HCT116 (cell line): Measurements from ENCODE around the gene CTSW. TPM values are rescaled to one million over a fixed set of nuclear protein-coding genes. Genes with fewer than 3 reads are reported as not detected.

Experiments used
- ATAC-seq: fragments of 200-7000 bp; cut with Tn5 transposase; 2 replicates; pipeline ENCODE4 v1.9.1; 2020; ENCODE audit warnings: mild to moderate bottlenecking, moderate library complexity
- BruUV-seq: library from RNA; stranded (reverse); fragments of 400-500 nt; replicated peaks from 2 replicates; lab custom pipeline; 2021; lab: Mats Ljungman, UMichigan
- CTCF ChIA-PET: fragments of 300-600 bp; sonication (Branson Sonifier 250); formaldehyde crosslinking; loops from one replicate; lab custom pipeline; 2021; ENCODE audit warnings: antibody characterized with exemption; lab: Charles Lee
- POLR2A ChIA-PET: fragments of 300-600, 350-600 bp; sonication (Branson Sonifier 250); formaldehyde crosslinking; loops from one replicate; lab custom pipeline; 2021; ENCODE audit warnings: antibody characterized with exemption; lab: Charles Lee
- RAD21 ChIA-PET, 2 experiments: fragments of 300-600 bp; sonication (Branson Sonifier 250); formaldehyde crosslinking; loops; one replicate each; lab custom pipeline; 2023; ENCODE audit warnings: low total read pairs in 2 of 2; ENCODE audit not compliant: uncharacterized antibody in 2 of 2, unreplicated experiment in 2 of 2, low non-redundant PET in 1 of 2; lab: Charles Lee
- DNase-seq: peaks from one replicate; pipeline ENCODE4 v3.0.0-alpha.2; 2010; ENCODE audit warnings: low read depth, low spot score
- H2AFZ ChIP-seq: fragments of 200-600 bp; shearing (Covaris generic), sonication (generic); 2 replicates; pipeline ENCODE4 v1.6.1; 2017; ENCODE audit warnings: low read depth, mixed run types, mixed read lengths, antibody characterized with exemption, low read length; ENCODE audit not compliant: poor library complexity, severe bottlenecking
- H3K27ac ChIP-seq: 2 replicates; pipeline ENCODE4 v1.5.1; 2012; ENCODE audit warnings: low read depth, low read length
- H3K27me3 ChIP-seq: fragments of 200-600 bp; sonication (generic); 2 replicates; pipeline ENCODE4 v1.6.1; 2016; ENCODE audit warnings: mixed run types, low read length, mixed read lengths; ENCODE audit not compliant: insufficient read depth
- H3K36me3 ChIP-seq, 2 experiments: fragments of 200-500 bp in 1 of 2; fragments of 200-600 bp in 1 of 2; sonication (Bioruptor generic) in 1 of 2; sonication (generic) in 1 of 2; 2 replicates each; pipeline versions ENCODE4 v1.5.1 to v1.6.1; 2014 to 2016; ENCODE audit warnings: low read length in 2 of 2, inconsistent platforms in 1 of 2, mixed read lengths in 1 of 2, mixed run types in 1 of 2; ENCODE audit not compliant: insufficient read depth in 2 of 2, control insufficient read depth in 1 of 2
- H3K4me1 ChIP-seq, 2 experiments: fragments of 200-600 bp in 1 of 2; sonication (generic) in 1 of 2; 2 replicates each; pipeline versions ENCODE4 v1.5.1 to v1.6.1; 2012 to 2017; ENCODE audit warnings: low read length in 2 of 2, inconsistent platforms in 1 of 2, mild to moderate bottlenecking in 1 of 2, mixed read lengths in 1 of 2, mixed run types in 1 of 2, moderate library complexity in 1 of 2; ENCODE audit not compliant: insufficient read depth in 2 of 2, control insufficient read depth in 1 of 2
- H3K4me2 ChIP-seq: fragments of 200-600 bp; sonication (generic); 2 replicates; pipeline ENCODE4 v1.6.1; 2017; ENCODE audit warnings: mixed run types, low read length, mixed read lengths
- H3K4me3 ChIP-seq, 2 experiments: fragments of 200-600 bp in 1 of 2; sonication (generic) in 1 of 2; replicated peaks in 1 of 2; 2 replicates each; pipeline ENCODE4 v1.5.1; 2011 to 2016; ENCODE audit warnings: low read length in 2 of 2, control low read depth in 1 of 2, low read depth in 1 of 2, mild to moderate bottlenecking in 1 of 2, mixed read lengths in 1 of 2, mixed run types in 1 of 2
- H3K79me2 ChIP-seq: fragments of 200-600 bp; sonication (generic); 2 replicates; pipeline ENCODE4 v1.6.1; 2017; ENCODE audit warnings: mild to moderate bottlenecking, mixed run types, low read length, moderate library complexity, mixed read lengths; ENCODE audit not compliant: insufficient read depth
- H3K9ac ChIP-seq: fragments of 200-600 bp; sonication (generic); 2 replicates; pipeline ENCODE4 v1.6.1; 2016; ENCODE audit warnings: low read length, mixed read lengths
- H3K9me2 ChIP-seq: fragments of 200-600 bp; sonication (generic), shearing (Covaris generic); 2 replicates; pipeline ENCODE4 v1.6.1; 2017; ENCODE audit warnings: mixed run types, mild to moderate bottlenecking, moderate library complexity; ENCODE audit not compliant: insufficient read depth
- H3K9me3 ChIP-seq, 2 experiments: fragments of 200-500 bp in 1 of 2; fragments of 200-600 bp in 1 of 2; sonication (Bioruptor generic) in 1 of 2; sonication (generic) in 1 of 2; 2 replicates each; pipeline ENCODE4 v1.6.1; 2014 to 2017; ENCODE audit warnings: low read length in 2 of 2, mixed read lengths in 2 of 2, inconsistent platforms in 1 of 2, low read depth in 1 of 2, mild to moderate bottlenecking in 1 of 2, mixed run types in 1 of 2, moderate library complexity in 1 of 2; ENCODE audit not compliant: control insufficient read depth in 1 of 2, insufficient read depth in 1 of 2
- H4K20me1 ChIP-seq: fragments of 200-600 bp; sonication (generic), shearing (Covaris generic); 2 replicates; pipeline ENCODE4 v1.6.1; 2017; ENCODE audit warnings: mixed run types, mild to moderate bottlenecking, moderate library complexity; ENCODE audit not compliant: insufficient read depth
- ATF3 ChIP-seq: IDR thresholded peaks from 2 replicates; pipeline ENCODE4 v1.6.1; 2012
- CBX3 ChIP-seq: IDR thresholded peaks from 2 replicates; pipeline ENCODE4 v1.6.1; 2012; ENCODE audit warnings: low read depth
- CTCF ChIP-seq, 3 experiments: fragments of 200-600 bp in 1 of 3; sonication (generic) in 1 of 3; IDR thresholded peaks in 2 of 3; conservative IDR thresholded peaks in 1 of 3; 2 replicates each; pipeline ENCODE4 v1.5.1; 2012 to 2017; ENCODE audit warnings: low read depth in 2 of 3, low read length in 2 of 3, antibody characterized with exemption in 1 of 3, borderline replicate concordance in 1 of 3, control low read depth in 1 of 3, mild to moderate bottlenecking in 1 of 3, mixed read lengths in 1 of 3, mixed run types in 1 of 3, moderate library complexity in 1 of 3; ENCODE audit not compliant: insufficient read depth in 1 of 3
- EGR1 ChIP-seq: IDR thresholded peaks from 2 replicates; pipeline ENCODE4 v1.6.1; 2012; ENCODE audit warnings: low read depth
- ELF1 ChIP-seq: IDR thresholded peaks from 2 replicates; pipeline ENCODE4 v1.6.1; 2012; ENCODE audit warnings: low read depth, borderline replicate concordance
- EZH2 ChIP-seq: fragments of 200-600 bp; sonication (generic); IDR thresholded peaks from 2 replicates; pipeline ENCODE4 v1.6.1; 2017; ENCODE audit warnings: antibody characterized with exemption, mixed run types
- EZH2phosphoT487 ChIP-seq: fragments of 200-600 bp; IDR thresholded peaks from 2 replicates; pipeline ENCODE4 v1.6.1; 2018; ENCODE audit warnings: antibody characterized with exemption, borderline replicate concordance
- FOSL1 ChIP-seq: IDR thresholded peaks from 2 replicates; pipeline ENCODE4 v1.6.1; 2012; ENCODE audit warnings: low read depth
- JUND ChIP-seq: IDR thresholded peaks from 2 replicates; pipeline ENCODE4 v1.6.1; 2012
- MAX ChIP-seq: IDR thresholded peaks from 2 replicates; pipeline ENCODE4 v1.6.1; 2012
- POLR2A ChIP-seq: IDR thresholded peaks from 2 replicates; pipeline ENCODE4 v1.7.0; 2011; ENCODE audit warnings: borderline replicate concordance; ENCODE audit not compliant: insufficient read depth, insufficient read length; ENCODE audit errors: extremely low read depth
- POLR2AphosphoS5 ChIP-seq: IDR thresholded peaks from 2 replicates; pipeline ENCODE4 v1.6.1; 2011; ENCODE audit warnings: mild to moderate bottlenecking, low read depth, low read length, moderate library complexity
- REST ChIP-seq: IDR thresholded peaks from 2 replicates; pipeline ENCODE4 v1.6.1; 2012; ENCODE audit warnings: low read depth
- TCF7L2 ChIP-seq: IDR thresholded peaks from 2 replicates; pipeline ENCODE4 v1.7.0; 2011; ENCODE audit warnings: borderline replicate concordance, inconsistent platforms; ENCODE audit not compliant: insufficient read depth, insufficient read length; ENCODE audit errors: extremely low read depth
- YY1 ChIP-seq: IDR thresholded peaks from 2 replicates; pipeline ENCODE4 v1.6.1; 2011; ENCODE audit warnings: low read length, low read depth, moderate library complexity, mild to moderate bottlenecking; ENCODE audit not compliant: insufficient replicate concordance; ENCODE audit errors: extremely low read depth
- ZFX ChIP-seq: fragments of 450-650 bp; IDR thresholded peaks from 2 replicates; pipeline ENCODE4 v1.6.1; 2017
- ZNF274 ChIP-seq: fragments of 200-500 bp; sonication (Bioruptor generic); IDR thresholded peaks from 2 replicates; pipeline ENCODE4 v1.6.1; 2014; ENCODE audit warnings: mild to moderate bottlenecking, low read depth, low read length, inconsistent platforms
- intact Hi-C: fragments of 100-400 bp; cut with micrococcal nuclease; formaldehyde crosslinking; loops from 2 replicates; pipeline ENCODE4 v1.10.0; 2022
- total RNA-seq: library from RNA; stranded (reverse); gene quantifications from one replicate; pipeline ENCODE4 v1.2.1, GENCODE V29; 2021; ENCODE audit not compliant: unreplicated experiment

CTSW gene
- total RNA-seq, 1 experiment from 2014 or later, result not detected

GRCh38 chr11:65921033-65921555 lies 41.5 kb downstream of the CTSW start:
- no TSS peak for BruUV-seq
- H3K4me2 ChIP-seq, result peak overlapping the region; percentile 96

More at GRCh38 chr11:65921033-65921555, 41.5 kb downstream of the CTSW start:
- Histone ChIP-seq H3K9me2 (no peaks in the 10 kb centered on the region), H2AFZ (no peak overlapping the region), H3K36me3 (peaks cover 5 to 27% of the 10 kb centered on the region in 2 experiments; a peak in 3 of 4 replicates), H3K9ac (peak overlapping the region; percentile 80), H3K4me3 (peak overlapping the region in 1 of 2 experiments; percentile 94; a peak in 1 of 4 replicates), H3K27me3 (no peaks in the 10 kb centered on the region)
- CTCF ChIA-PET, result interaction anchor here (1.2 kb wide), 1 partner anchor 32 kb away, joined by 4 read pairs; the partner anchor contains the start of gene FIBP
- no peak for DNase-seq
- RAD21 ChIA-PET, result no interaction called here
- intact Hi-C loops, result no loop called here
- TF ChIP-seq ATF3 (no peak), YY1 (no peak), ZFX (no peak), EGR1 (no peak), MAX (no peak), POLR2A (no peak), REST (no peak), ZNF274 (no peak), POLR2AphosphoS5 (no peak), ELF1 (no peak), TCF7L2 (no peak), FOSL1 (no peak), JUND (no peak), EZH2phosphoT487 (no peak), CTCF (IDR thresholded peaks at IDR 0.05 in 2 of 3, conservative IDR thresholded peaks at IDR 0.05 in 1 of 3; ENCODE audit: borderline replicate concordance in 1 of 3, insufficient read depth in 1 of 3, low read depth in 2 of 3, low read length in 2 of 3) (no peak), CBX3 (no peak), EZH2 (no peak)
- TF ChIP-seq, all 23 proteins: peak for 0
- Histone ChIP-seq H3K27ac (no peak overlapping the region; the same call in 1 of the 2 replicates), H3K4me1 (peaks cover 24 to 34% of the 10 kb centered on the region in 2 experiments), H4K20me1 (no peaks in the 10 kb centered on the region), H3K79me2 (peaks cover 44% of the 10 kb centered on the region), H3K9me3 (no peaks in the 10 kb centered on the region)
- ATAC-seq, result no peak
- POLR2A ChIA-PET, result no interaction called here
